Activated CD4-positive, alpha-beta T cell treated with anti-CD3 and anti-CD28 coated beads, Interleukin-2, amount 10 ng/mL, durations not matched to agents 7 days and 5 days (primary cell): ENCODE measurements around the gene MMRN1. TPM values are rescaled to one million over a fixed set of nuclear protein-coding genes. Genes with fewer than 3 reads are reported as not detected.

Source experiments
- CTCF ChIA-PET: fragments of 350-600 bp; sonication (Branson Sonifier 250); formaldehyde crosslinking; loops from one replicate; lab custom pipeline; 2021; ENCODE audit warnings: antibody characterized with exemption; lab: Charles Lee
- POLR2A ChIA-PET: fragments of 350-600 bp; sonication (Branson Sonifier 250); formaldehyde crosslinking; loops from one replicate; lab custom pipeline; 2021; ENCODE audit warnings: antibody characterized with exemption; lab: Charles Lee
- DNase-seq: peaks from one replicate; pipeline ENCODE4 v3.0.0-alpha.2; 2020
- H3K27ac Mint-ChIP-seq: one replicate; pipeline ENCODE4 v1.8.0; 2021; ENCODE audit warnings: mild to moderate bottlenecking, moderate library complexity, mixed read lengths
- H3K27me3 Mint-ChIP-seq: one replicate; pipeline ENCODE4 v1.8.0; 2021; ENCODE audit warnings: mixed read lengths
- H3K36me3 Mint-ChIP-seq: one replicate; pipeline ENCODE4 v1.8.0; 2021; ENCODE audit warnings: low read depth, mixed read lengths
- H3K4me1 Mint-ChIP-seq: one replicate; pipeline ENCODE4 v1.8.0; 2021; ENCODE audit warnings: mixed read lengths
- H3K4me3 Mint-ChIP-seq: one replicate; pipeline ENCODE4 v1.8.0; 2021; ENCODE audit warnings: mild to moderate bottlenecking, moderate library complexity, mixed read lengths
- H3K9me3 Mint-ChIP-seq: one replicate; pipeline ENCODE4 v1.8.0; 2021; ENCODE audit warnings: mixed read lengths
- total RNA-seq, 2 experiments: library from RNA; stranded (reverse); gene quantifications; one replicate each; pipeline ENCODE4 v1.2.3, GENCODE V29; 2021

The MMRN1 gene
- total RNA-seq, 2 experiments from 2014 or later, result 0.40 to 0.52 TPM

GRCh38 chr4:89988268-89988667 is 93.6 kb downstream of the MMRN1 start:
- Mint-ChIP-seq H3K27ac (no peak overlapping the region), H3K9me3 (no peaks in the 10 kb centered on the region), H3K27me3 (no peaks in the 10 kb centered on the region), H3K36me3 (no peaks in the 10 kb centered on the region), H3K4me3 (no peak overlapping the region), H3K4me1 (no peaks in the 10 kb centered on the region)
- no peak for DNase-seq
- CTCF ChIA-PET, result no interaction called here
- POLR2A ChIA-PET, result no interaction called here

- ChIA-PET POLR2A (no interaction called here), CTCF (no interaction called here)
- no peaks in the 10 kb centered on the region for H3K4me1 Mint-ChIP-seq
- H3K27ac Mint-ChIP-seq, result no peak overlapping the region
- H3K27me3 Mint-ChIP-seq, result peaks cover 12% of the 10 kb centered on the region
- H3K36me3 Mint-ChIP-seq, result no peaks in the 10 kb centered on the region
- H3K9me3 Mint-ChIP-seq, result no peaks in the 10 kb centered on the region
- H3K4me3 Mint-ChIP-seq, result no peak overlapping the region
- DNase-seq, result no peak
Observed at GRCh38 chr4:89992744-89993143, 98.1 kb downstream of the MMRN1 start.

GRCh38 chr4:89994176-89994873 is 99.7 kb downstream of the MMRN1 start:
- no peaks in the 10 kb centered on the region for H3K4me1 Mint-ChIP-seq
- no peaks in the 10 kb centered on the region for H3K36me3 Mint-ChIP-seq
- peaks cover 12% of the 10 kb centered on the region for H3K27me3 Mint-ChIP-seq
- ChIA-PET CTCF (no interaction called here), POLR2A (no interaction called here)
- H3K4me3 Mint-ChIP-seq, result no peak overlapping the region
- no peak for DNase-seq
- no peaks in the 10 kb centered on the region for H3K9me3 Mint-ChIP-seq
- no peak overlapping the region for H3K27ac Mint-ChIP-seq

- no peaks in the 10 kb centered on the region for H3K4me1 Mint-ChIP-seq
- H3K36me3 Mint-ChIP-seq, result no peaks in the 10 kb centered on the region
- CTCF ChIA-PET, result no interaction called here
- DNase-seq, result no peak
- H3K9me3 Mint-ChIP-seq, result no peaks in the 10 kb centered on the region
- POLR2A ChIA-PET, result no interaction called here
- H3K27ac Mint-ChIP-seq, result no peak overlapping the region
- no peak overlapping the region for H3K4me3 Mint-ChIP-seq
- peaks cover 12% of the 10 kb centered on the region for H3K27me3 Mint-ChIP-seq
Observed at GRCh38 chr4:89995006-89995405, 100.4 kb downstream of the MMRN1 start.

GRCh38 chr4:89995814-89996213 is 101.2 kb downstream of the MMRN1 start:
- H3K36me3 Mint-ChIP-seq, result no peaks in the 10 kb centered on the region
- H3K4me1 Mint-ChIP-seq, result no peaks in the 10 kb centered on the region
- CTCF ChIA-PET, result no interaction called here
- peaks cover 12% of the 10 kb centered on the region for H3K27me3 Mint-ChIP-seq
- H3K27ac Mint-ChIP-seq, result no peak overlapping the region
- no peaks in the 10 kb centered on the region for H3K9me3 Mint-ChIP-seq
- H3K4me3 Mint-ChIP-seq, result no peak overlapping the region
- POLR2A ChIA-PET, result no interaction called here
- no peak for DNase-seq

- no peak for DNase-seq
- ChIA-PET POLR2A (no interaction called here), CTCF (interaction anchor here (0.7 kb wide), 1 partner anchor 368 kb away, joined by 3 read pairs; no protein-coding TSS in a partner anchor)
- Mint-ChIP-seq H3K9me3 (no peaks in the 10 kb centered on the region), H3K27ac (no peak overlapping the region), H3K27me3 (peaks cover 12% of the 10 kb centered on the region), H3K4me1 (no peaks in the 10 kb centered on the region), H3K4me3 (no peak overlapping the region), H3K36me3 (no peaks in the 10 kb centered on the region)
Observed at GRCh38 chr4:89997171-89997704, 102.6 kb downstream of the MMRN1 start.

- ChIA-PET POLR2A (no interaction called here), CTCF (no interaction called here)
- Mint-ChIP-seq H3K27ac (no peak overlapping the region), H3K27me3 (peaks cover 12% of the 10 kb centered on the region), H3K4me3 (no peak overlapping the region), H3K36me3 (no peaks in the 10 kb centered on the region), H3K4me1 (no peaks in the 10 kb centered on the region), H3K9me3 (no peaks in the 10 kb centered on the region)
- DNase-seq, result no peak
Observed at GRCh38 chr4:89998469-89999011, 103.9 kb downstream of the MMRN1 start.

- H3K9me3 Mint-ChIP-seq, result no peaks in the 10 kb centered on the region
- no peaks in the 10 kb centered on the region for H3K4me1 Mint-ChIP-seq
- no peaks in the 10 kb centered on the region for H3K36me3 Mint-ChIP-seq
- POLR2A ChIA-PET, result no interaction called here
- DNase-seq, result no peak
- peaks cover 8% of the 10 kb centered on the region for H3K27me3 Mint-ChIP-seq
- CTCF ChIA-PET, result no interaction called here
- H3K27ac Mint-ChIP-seq, result no peak overlapping the region
- H3K4me3 Mint-ChIP-seq, result no peak overlapping the region
Observed at GRCh38 chr4:90001023-90001422, 106.4 kb downstream of the MMRN1 start.

GRCh38 chr4:90002441-90003062 is 107.9 kb downstream of the MMRN1 start:
- H3K36me3 Mint-ChIP-seq, result no peaks in the 10 kb centered on the region
- peaks cover 2% of the 10 kb centered on the region for H3K27me3 Mint-ChIP-seq
- H3K4me3 Mint-ChIP-seq, result no peak overlapping the region
- no peak overlapping the region for H3K27ac Mint-ChIP-seq
- POLR2A ChIA-PET, result no interaction called here
- DNase-seq, result no peak
- no peaks in the 10 kb centered on the region for H3K4me1 Mint-ChIP-seq
- CTCF ChIA-PET, result no interaction called here
- no peaks in the 10 kb centered on the region for H3K9me3 Mint-ChIP-seq

Other genes starting within 250 kb of the MMRN1 start
- gene SNCA, start 57.7 kb upstream of the MMRN1 start, total RNA-seq, result 1 to 10 TPM; 4.6 to 4.7 TPM
- gene CCSER1, start 232.5 kb downstream of the MMRN1 start, total RNA-seq, result under 1 TPM in 1 of 2 experiments, not detected in 1; 0.15 TPM